ENCODE measurements around the gene CD300E.

GRCh38 chr17:74578979-74579378 is 44.6 kb downstream of the CD300E start:
- TF ChIP-seq, protein P1, sequence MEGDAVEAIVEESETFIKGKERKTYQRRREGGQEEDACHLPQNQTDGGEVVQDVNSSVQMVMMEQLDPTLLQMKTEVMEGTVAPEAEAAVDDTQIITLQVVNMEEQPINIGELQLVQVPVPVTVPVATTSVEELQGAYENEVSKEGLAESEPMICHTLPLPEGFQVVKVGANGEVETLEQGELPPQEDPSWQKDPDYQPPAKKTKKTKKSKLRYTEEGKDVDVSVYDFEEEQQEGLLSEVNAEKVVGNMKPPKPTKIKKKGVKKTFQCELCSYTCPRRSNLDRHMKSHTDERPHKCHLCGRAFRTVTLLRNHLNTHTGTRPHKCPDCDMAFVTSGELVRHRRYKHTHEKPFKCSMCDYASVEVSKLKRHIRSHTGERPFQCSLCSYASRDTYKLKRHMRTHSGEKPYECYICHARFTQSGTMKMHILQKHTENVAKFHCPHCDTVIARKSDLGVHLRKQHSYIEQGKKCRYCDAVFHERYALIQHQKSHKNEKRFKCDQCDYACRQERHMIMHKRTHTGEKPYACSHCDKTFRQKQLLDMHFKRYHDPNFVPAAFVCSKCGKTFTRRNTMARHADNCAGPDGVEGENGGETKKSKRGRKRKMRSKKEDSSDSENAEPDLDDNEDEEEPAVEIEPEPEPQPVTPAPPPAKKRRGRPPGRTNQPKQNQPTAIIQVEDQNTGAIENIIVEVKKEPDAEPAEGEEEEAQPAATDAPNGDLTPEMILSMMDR (IDR thresholded peaks at IDR 0.05; ENCODE audit: low read depth, low read length): no peak
- no peak for TF ChIP-seq EZH2phosphoT487 (IDR thresholded peaks at IDR 0.05; ENCODE audit: low read depth)

All from OCI-LY3 (cell line).